SK-N-SH (cell line): ENCODE data around the gene BAD. TPM values are rescaled to one million over a fixed set of nuclear protein-coding genes. Genes with fewer than 3 reads are reported as not detected.

Source experiments
- CTCF ChIA-PET: fragments of 300-600, 350-600 bp; formaldehyde crosslinking; extraction: SDS; loops from one replicate; lab custom pipeline; 2021; lab: Yijun Ruan, JAX
- POLR2A ChIA-PET: fragments of 350-600 bp; sonication (Branson Sonifier 250); formaldehyde crosslinking; extraction: SDS; loops from one replicate; lab custom pipeline; 2020; ENCODE audit warnings: antibody characterized with exemption, inconsistent platforms; lab: Yijun Ruan, JAX
- DNase-seq: peaks from one replicate; pipeline ENCODE4 v3.0.0; 2012
- H2AFZ ChIP-seq: fragments of 200-600 bp; sonication (generic); 2 replicates; pipeline ENCODE4 v1.8.1; 2016; ENCODE audit warnings: antibody characterized with exemption, mild to moderate bottlenecking, low read depth
- H3F3A ChIP-seq: fragments of 200-600 bp; sonication (generic); replicated peaks from 2 replicates; pipeline ENCODE3; 2016; ENCODE audit warnings: antibody characterized with exemption, mild to moderate bottlenecking; ENCODE audit not compliant: insufficient read depth
- H3K27ac ChIP-seq, 2 experiments: fragments of 200-500 bp in 1 of 2; fragments of 200-600 bp in 1 of 2; sonication (Bioruptor generic) in 1 of 2; sonication (generic), shearing (Covaris generic) in 1 of 2; 2 replicates each; pipeline versions ENCODE4 v1.5.1 to v1.6.1; 2014 to 2016; ENCODE audit warnings: low read depth in 2 of 2, inconsistent platforms in 1 of 2, low read length in 1 of 2, mild to moderate bottlenecking in 1 of 2, mixed read lengths in 1 of 2
- H3K27me3 ChIP-seq: fragments of 200-600 bp; sonication (generic), shearing (Covaris generic); 2 replicates; pipeline ENCODE4 v1.6.1; 2016; ENCODE audit warnings: mixed run types; ENCODE audit not compliant: insufficient read depth
- H3K36me3 ChIP-seq, 2 experiments: fragments of 200-500 bp in 1 of 2; fragments of 200-600 bp in 1 of 2; sonication (Bioruptor generic) in 1 of 2; sonication (generic) in 1 of 2; replicated peaks in 1 of 2; 2 replicates each; pipeline versions ENCODE3 to v1.5.1; 2014 to 2016; ENCODE audit warnings: low read length in 1 of 2, mild to moderate bottlenecking in 1 of 2; ENCODE audit not compliant: insufficient read depth in 2 of 2, control insufficient read depth in 1 of 2
- H3K4me1 ChIP-seq, 2 experiments: fragments of 200-500 bp in 1 of 2; fragments of 200-600 bp in 1 of 2; sonication (Bioruptor generic) in 1 of 2; sonication (generic), shearing (Covaris generic) in 1 of 2; 2 replicates each; pipeline versions ENCODE4 v1.5.1 to v1.6.1; 2014 to 2016; ENCODE audit warnings: low read depth in 1 of 2, low read length in 1 of 2, mixed run types in 1 of 2; ENCODE audit not compliant: insufficient read depth in 2 of 2, control insufficient read depth in 1 of 2
- H3K4me2 ChIP-seq: fragments of 200-600 bp; sonication (generic), shearing (Covaris generic); 2 replicates; pipeline ENCODE4 v1.6.1; 2017; ENCODE audit warnings: mixed run types
- H3K4me3 ChIP-seq, 2 experiments: fragments of 200-500 bp in 1 of 2; fragments of 200-600 bp in 1 of 2; sonication (Bioruptor generic) in 1 of 2; sonication (generic), shearing (Covaris generic) in 1 of 2; 2 replicates each; pipeline versions ENCODE4 v1.5.1 to v1.8.1; 2014 to 2016; ENCODE audit warnings: low read depth in 2 of 2, inconsistent platforms in 1 of 2, low read length in 1 of 2, mild to moderate bottlenecking in 1 of 2, mixed read lengths in 1 of 2, moderate library complexity in 1 of 2
- H3K79me2 ChIP-seq: fragments of 200-600 bp; sonication (generic); 2 replicates; pipeline ENCODE4 v1.8.1; 2017; ENCODE audit warnings: mild to moderate bottlenecking; ENCODE audit not compliant: insufficient read depth
- H3K9ac ChIP-seq: fragments of 200-600 bp; sonication (generic); 2 replicates; pipeline ENCODE4 v1.6.1; 2017; ENCODE audit warnings: mixed run types
- H3K9me2 ChIP-seq: fragments of 200-600 bp; sonication (generic); 2 replicates; pipeline ENCODE4 v1.6.1; 2017; ENCODE audit warnings: mixed run types
- H3K9me3 ChIP-seq: fragments of 200-600 bp; sonication (generic); 2 replicates; pipeline ENCODE4 v1.6.1; 2017; ENCODE audit warnings: mixed run types, mild to moderate bottlenecking, moderate library complexity
- H4K20me1 ChIP-seq: fragments of 200-600 bp; sonication (generic); 2 replicates; pipeline ENCODE4 v1.6.1; 2017; ENCODE audit warnings: mild to moderate bottlenecking, mixed run types; ENCODE audit not compliant: insufficient read depth
- CHD2 ChIP-seq: fragments of 150-350 bp; IDR thresholded peaks from 2 replicates; pipeline ENCODE4 v1.6.1; 2018; ENCODE audit warnings: low read length; ENCODE audit not compliant: partially characterized antibody
- EP300 ChIP-seq, 2 experiments: IDR thresholded peaks; 2 replicates each; pipeline versions ENCODE4 v1.4.0 to v1.6.1; 2012; ENCODE audit warnings: borderline replicate concordance in 1 of 2, low read depth in 1 of 2, low read length in 1 of 2
- IRF3 ChIP-seq: fragments of 150-350 bp; IDR thresholded peaks from 2 replicates; pipeline ENCODE4 v1.6.1; 2016; ENCODE audit warnings: mild to moderate bottlenecking, low read depth, low read length
- MEF2A ChIP-seq: IDR thresholded peaks from 2 replicates; pipeline ENCODE4 v1.4.0; 2012; ENCODE audit warnings: low read depth, borderline replicate concordance
- MXI1 ChIP-seq: IDR thresholded peaks from 2 replicates; pipeline ENCODE4 v1.6.1; 2012; ENCODE audit warnings: mild to moderate bottlenecking, low read depth, low read length, improper control_type of control experiment
- PBX3 ChIP-seq: IDR thresholded peaks from 2 replicates; pipeline ENCODE4; 2012
- RXRA ChIP-seq: IDR thresholded peaks from 2 replicates; pipeline ENCODE4 v1.4.0; 2012; ENCODE audit warnings: low read depth, mild to moderate bottlenecking, borderline replicate concordance
- TAF1 ChIP-seq: IDR thresholded peaks from 2 replicates; pipeline ENCODE4 v1.6.1; 2012; ENCODE audit warnings: low read depth, mild to moderate bottlenecking, low read length, moderate library complexity, borderline replicate concordance
- USF1 ChIP-seq: IDR thresholded peaks from 2 replicates; pipeline ENCODE4 v1.4.0; 2012; ENCODE audit warnings: low read depth, borderline replicate concordance
- USF2 ChIP-seq: fragments of 150-350 bp; IDR thresholded peaks from 2 replicates; pipeline ENCODE4 v1.6.1; 2017; ENCODE audit warnings: antibody characterized with exemption, low read length, low read depth, borderline replicate concordance
- ZBTB33 ChIP-seq: IDR thresholded peaks from 2 replicates; pipeline ENCODE4 v1.4.0; 2012; ENCODE audit warnings: low read depth, borderline replicate concordance
- WGBS: methylation state at CpG from one replicate; pipeline ENCODE4 v1.1.6; 2017; ENCODE audit warnings: low lambda C conversion rate; 5-methylcytosine and 5-hydroxymethylcytosine counted together
- polyA plus RNA-seq, 3 experiments: library from polyadenylated mRNA; depleted of rRNA; stranded (reverse); fragments of >200 nt; gene quantifications; 2 replicates each; pipeline ENCODE4 v1.2.3, GENCODE V29; 2012

The BAD gene
- polyA plus RNA-seq, 1 of the 3 experiments (the other 2 are of a cell fraction) = 80.9 TPM

- H2AFZ ChIP-seq = no peak overlapping the region
- POLR2A ChIA-PET = interaction anchor here (0.6 kb wide), 1 partner anchor 87 kb away, joined by 3 read pairs; no protein-coding TSS in a partner anchor
- H3K4me3 ChIP-seq = peak overlapping the region; percentile 39 to 48; a peak in 3 of 4 replicates
- no peaks in the 10 kb centered on the region for H3K79me2 ChIP-seq
- WGBS = 72% methylated on average over 23 of the region's 42 CpGs
- no peaks in the 10 kb centered on the region for H3K9me3 ChIP-seq
- H3K4me1 ChIP-seq = peaks cover 0 to 10% of the 10 kb centered on the region in 2 experiments; a peak in 1 of 4 replicates
- H3K27me3 ChIP-seq = peaks cover 20% of the 10 kb centered on the region
- DNase-seq = no peak
- H3K4me2 ChIP-seq = peak overlapping the region; percentile 73; the same call in 1 of the 2 replicates
- CTCF ChIA-PET = interaction anchor here (0.8 to 12.2 kb wide), 4 partner anchors 11 to 88 kb away, joined by 3 to 196 read pairs (median 23); partner anchors contain the start of genes CATSPERZ and ESRRA
- peaks cover 6% of the 10 kb centered on the region for H3F3A ChIP-seq
- H3K9me2 ChIP-seq = no peaks in the 10 kb centered on the region
- TF ChIP-seq RXRA = no peak
- TF ChIP-seq PBX3 = no peak
- no peak for TF ChIP-seq EP300 (IDR thresholded peaks at IDR 0.05; ENCODE audit: borderline replicate concordance in 1 of 2, low read depth in 1 of 2, low read length in 1 of 2)
- no peak for TF ChIP-seq MXI1
- no peak for TF ChIP-seq USF1
- TF ChIP-seq IRF3 = no peak
- TF ChIP-seq MEF2A = no peak
- TF ChIP-seq ZBTB33 = no peak
- no peak for TF ChIP-seq CHD2
- no peak for TF ChIP-seq TAF1
- no peak for TF ChIP-seq USF2
- no peaks in the 10 kb centered on the region for H4K20me1 ChIP-seq
- H3K36me3 ChIP-seq = no peaks in the 10 kb centered on the region
- H3K9ac ChIP-seq = no peak overlapping the region
- H3K27ac ChIP-seq = no peak overlapping the region
Measured at GRCh38 chr11:64292460-64293254, 8.2 kb upstream of the BAD start.
